Gastroesophageal sphincter (tissue), 4 donors: Measurements from ENCODE around the gene NR3C2. TPM values are rescaled to one million over a fixed set of nuclear protein-coding genes. Genes with fewer than 3 reads are reported as not detected.

Experiments used
- ATAC-seq: fragments of 150-250 bp; one replicate; pipeline ENCODE4 v1.9.1; 2016; ENCODE audit warnings: mild to moderate bottlenecking, moderate library complexity
- H3K27ac ChIP-seq, 4 donors: fragments of 200-600 bp; sonication (generic) in 3 of 4; 1 replicate in 3 of 4; 2 replicates in 1 of 4; pipeline ENCODE4 v1.5.1; 2016 to 2019
- H3K27me3 ChIP-seq: fragments of 200-600 bp; sonication (generic); one replicate; pipeline ENCODE4 v1.5.1; 2019
- H3K36me3 ChIP-seq, 2 donors: fragments of 200-600 bp; sonication (generic); one replicate each; pipeline ENCODE4 v1.5.1; 2019; ENCODE audit warnings: control low read depth in 1 of 2
- H3K4me1 ChIP-seq, 3 donors: fragments of 200-600 bp; sonication (generic); 1 replicate in 2 of 3; 2 replicates in 1 of 3; pipeline ENCODE4 v1.5.1; 2016 to 2019; ENCODE audit warnings: control low read depth in 2 of 3
- H3K4me3 ChIP-seq, 2 donors: fragments of 200-600 bp; sonication (generic); one replicate each; pipeline ENCODE4 v1.5.1; 2019; ENCODE audit warnings: mild to moderate bottlenecking in 1 of 2, moderate library complexity in 1 of 2
- H3K9me3 ChIP-seq, 3 donors: fragments of 200-600 bp; sonication (generic); one replicate each; pipeline ENCODE4 v1.5.1; 2017 to 2019; ENCODE audit warnings: control low read depth in 2 of 3
- CTCF ChIP-seq, 4 experiments: fragments of 200-600 bp in 2 of 4; fragments of 450-650 bp in 2 of 4; sonication (generic) in 1 of 4; IDR thresholded peaks; one replicate each; pipeline ENCODE4 v1.5.1; 2017 to 2019; ENCODE audit warnings: antibody characterized with exemption in 4 of 4, mild to moderate bottlenecking in 2 of 4, moderate library complexity in 2 of 4
- EP300 ChIP-seq: sonication (generic); formaldehyde crosslinking; IDR thresholded peaks from one replicate; pipeline ENCODE4 v1.6.1; 2017; ENCODE audit warnings: antibody characterized with exemption, mild to moderate bottlenecking
- POLR2A ChIP-seq, 2 donors: fragments of 450-650 bp; IDR thresholded peaks; one replicate each; pipeline ENCODE4 v1.6.1; 2017; ENCODE audit warnings: antibody characterized with exemption in 2 of 2, mild to moderate bottlenecking in 2 of 2, moderate library complexity in 1 of 2
- POLR2AphosphoS5 ChIP-seq: sonication (generic); formaldehyde crosslinking; IDR thresholded peaks from one replicate; pipeline ENCODE4 v1.6.1; 2017; ENCODE audit warnings: antibody characterized with exemption
- WGBS, 2 donors: methylation state at CpG; one replicate each; pipeline ENCODE4 v1.1.5; 2018; ENCODE audit warnings: low coverage in 1 of 2; 5-methylcytosine and 5-hydroxymethylcytosine counted together
- total RNA-seq, 4 donors: library from RNA; depleted of rRNA; stranded (reverse); fragments of >200 nt; gene quantifications; one replicate each; pipeline ENCODE4 v1.1.0, GENCODE V29; 2016

The NR3C2 gene
- total RNA-seq, 4 donors from 2014 or later: 11.6 to 15.9 (median 13.9) TPM

GRCh38 chr4:148243837-148244236 lies 198.4 kb downstream of the NR3C2 start:
- Histone ChIP-seq H3K9me3 (no peaks in the 10 kb centered on the region), H3K4me3 (no peak overlapping the region), H3K27me3 (no peaks in the 10 kb centered on the region), H3K4me1 (peaks cover 0 to 10% (median 0%) of the 10 kb centered on the region in 3 donors), H3K36me3 (no peaks in the 10 kb centered on the region), H3K27ac (no peak overlapping the region)
- TF ChIP-seq CTCF (IDR thresholded peaks at IDR 0.05) (no peak), POLR2AphosphoS5 (no peak), POLR2A (IDR thresholded peaks at IDR 0.05) (no peak), EP300 (no peak)
- WGBS, 2 donors: 60 to 74% methylated on average over 4 to 6 of the region's 6 CpGs
- ATAC-seq: no peak

DNA sequence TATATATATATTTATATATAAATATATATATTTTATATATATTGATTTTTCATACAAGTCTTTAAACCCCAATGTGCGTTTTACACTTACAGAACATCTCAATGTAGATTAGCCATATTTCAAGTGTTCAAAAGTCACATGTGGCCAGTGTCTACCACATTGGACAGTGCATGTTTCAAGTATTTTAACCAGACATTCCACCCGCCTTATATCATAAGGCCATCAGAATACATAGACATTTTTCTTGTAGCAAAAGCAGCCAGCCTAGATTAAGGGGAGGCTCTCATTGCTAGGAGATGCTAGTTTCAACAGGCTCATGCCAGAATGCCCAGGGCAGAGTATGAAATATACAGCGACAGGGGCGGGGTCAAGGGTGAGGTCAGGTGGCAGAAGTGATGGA lies 202.0 kb downstream of the NR3C2 start:
- Histone ChIP-seq H3K9me3 (no peaks in the 10 kb centered on the region), H3K4me3 (no peak overlapping the region), H3K4me1 (peaks cover 0 to 14% (median 0%) of the 10 kb centered on the region in 3 donors), H3K27me3 (no peaks in the 10 kb centered on the region), H3K27ac (no peak overlapping the region), H3K36me3 (no peaks in the 10 kb centered on the region)
- WGBS, 2 donors: 92 to 96% methylated on average over 4 of the region's 4 CpGs
- ATAC-seq: no peak
- TF ChIP-seq POLR2AphosphoS5: no peak
- no peak for TF ChIP-seq POLR2A (IDR thresholded peaks at IDR 0.05)
- no peak for TF ChIP-seq EP300
- TF ChIP-seq CTCF (IDR thresholded peaks at IDR 0.05): no peak

- H3K36me3 ChIP-seq: no peaks in the 10 kb centered on the region
- no peak overlapping the region for H3K27ac ChIP-seq
- peaks cover 0 to 14% (median 0%) of the 10 kb centered on the region in 3 donors for H3K4me1 ChIP-seq
- ATAC-seq: no peak
- H3K4me3 ChIP-seq: no peak overlapping the region
- H3K9me3 ChIP-seq: no peaks in the 10 kb centered on the region
- TF ChIP-seq POLR2A (IDR thresholded peaks at IDR 0.05) (no peak), EP300 (no peak), POLR2AphosphoS5 (no peak), CTCF (IDR thresholded peaks at IDR 0.05) (no peak)
- 58% methylated on average over 3 to 5 of the region's 5 CpGs for WGBS, 2 donors
- no peaks in the 10 kb centered on the region for H3K27me3 ChIP-seq
Measured at GRCh38 chr4:148239494-148239985, 202.7 kb downstream of the NR3C2 start.

GRCh38 chr4:148238811-148239493 lies 203.3 kb downstream of the NR3C2 start:
- Histone ChIP-seq H3K36me3 (no peaks in the 10 kb centered on the region), H3K9me3 (no peaks in the 10 kb centered on the region), H3K27me3 (no peaks in the 10 kb centered on the region), H3K4me1 (peaks cover 0 to 14% (median 0%) of the 10 kb centered on the region in 3 donors), H3K4me3 (no peak overlapping the region), H3K27ac (no peak overlapping the region)
- TF ChIP-seq POLR2AphosphoS5: no peak
- no peak for TF ChIP-seq CTCF (IDR thresholded peaks at IDR 0.05)
- TF ChIP-seq EP300: no peak
- TF ChIP-seq POLR2A (IDR thresholded peaks at IDR 0.05): no peak
- no peak for ATAC-seq
- WGBS, 2 donors: 78 to 87% methylated on average over 4 of the region's 4 CpGs

DNA sequence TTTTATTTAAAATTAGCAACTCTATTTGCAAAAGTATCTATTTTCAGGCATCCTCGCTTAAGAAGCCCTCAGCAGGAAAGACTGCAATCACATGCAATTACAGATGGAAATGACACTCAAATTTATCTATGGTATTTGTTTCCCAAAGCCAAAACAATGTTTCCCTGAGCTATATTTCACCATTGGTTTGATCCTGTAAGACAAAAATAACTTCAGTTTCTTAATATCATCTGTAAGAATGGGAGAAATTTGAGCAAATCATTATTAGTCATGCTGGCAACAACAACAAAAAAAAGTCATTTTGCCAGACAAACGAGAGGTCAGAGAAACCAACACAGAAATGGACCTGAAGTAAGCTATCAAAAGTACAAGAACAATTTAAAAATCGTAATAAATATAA lies 204.1 kb downstream of the NR3C2 start:
- 58 to 76% methylated on average over 3 of the region's 3 CpGs for WGBS, 2 donors
- Histone ChIP-seq H3K4me1 (peaks cover 0 to 14% (median 0%) of the 10 kb centered on the region in 3 donors), H3K9me3 (no peaks in the 10 kb centered on the region), H3K36me3 (no peaks in the 10 kb centered on the region), H3K27ac (no peak overlapping the region), H3K4me3 (no peak overlapping the region), H3K27me3 (no peaks in the 10 kb centered on the region)
- no peak for ATAC-seq
- TF ChIP-seq POLR2AphosphoS5: no peak
- TF ChIP-seq CTCF (IDR thresholded peaks at IDR 0.05): no peak
- TF ChIP-seq EP300: no peak
- TF ChIP-seq POLR2A (IDR thresholded peaks at IDR 0.05): no peak
